Stimulated activated CD4-positive, alpha-beta T cell treated with anti-CD3 and anti-CD28 coated beads, Interleukin-2, amount 100 ng/mL, for 24 hours (primary cell): Measurements from ENCODE around the gene RARG.
A peak's percentile ranks its signal among the peaks of the same experiment; 100 is the strongest.

Experiments used
- DNase-seq, 2 donors: peaks; one replicate each; pipeline ENCODE4 v3.0.0-alpha.2; 2020

RARG gene

GRCh38 chr12:53244337-53244736, 12.3 kb upstream of the RARG start:
- no peak for DNase-seq

GRCh38 chr12:53241623-53242412, 9.8 kb upstream of the RARG start:
- no peak for DNase-seq

- no peak for DNase-seq
Measured at GRCh38 chr12:53239643-53240258, 7.7 kb upstream of the RARG start.

- DNase-seq, result peak in 1 of 2 donors; percentile 34
Measured at GRCh38 chr12:53236443-53237111, 4.6 kb upstream of the RARG start.

- peak in 1 of 2 donors; percentile 32 for DNase-seq
Measured at GRCh38 chr12:53235742-53236442, 3.9 kb upstream of the RARG start.

- DNase-seq, result no peak
Measured at GRCh38 chr12:53235164-53235563, 3.2 kb upstream of the RARG start.

- DNase-seq, result peak in 1 of 2 donors; percentile 21
Measured at GRCh38 chr12:53234271-53234914, 2.4 kb upstream of the RARG start.

- DNase-seq, result no peak
Measured at GRCh38 chr12:53233671-53234121, 1.7 kb upstream of the RARG start.

- DNase-seq, result peak in 1 of 2 donors; percentile 48
Measured at GRCh38 chr12:53232646-53233461, 845 bp upstream of the RARG start.

- no peak for DNase-seq
Measured at GRCh38 chr12:53231671-53231920, 413 bp downstream of the RARG start.

GRCh38 chr12:53230108-53230845, 1.7 kb downstream of the RARG start:
- DNase-seq, result peak in 1 of 2 donors; percentile 26

- no peak for DNase-seq
Measured at GRCh38 chr12:53229454-53229853, 2.6 kb downstream of the RARG start.

- DNase-seq, result no peak
Measured at GRCh38 chr12:53227836-53228235, 4.2 kb downstream of the RARG start.

GRCh38 chr12:53227341-53227740, 4.7 kb downstream of the RARG start:
- DNase-seq, result no peak

GRCh38 chr12:53226815-53227214, 5.2 kb downstream of the RARG start:
- no peak for DNase-seq

GRCh38 chr12:53225635-53226424, 6.2 kb downstream of the RARG start:
- DNase-seq, result no peak

- no peak for DNase-seq
Measured at GRCh38 chr12:53224897-53225634, 6.9 kb downstream of the RARG start.

GRCh38 chr12:53224061-53224896, 7.7 kb downstream of the RARG start:
- no peak for DNase-seq
